ENCODE data around the gene DNAJC13.

DNA sequence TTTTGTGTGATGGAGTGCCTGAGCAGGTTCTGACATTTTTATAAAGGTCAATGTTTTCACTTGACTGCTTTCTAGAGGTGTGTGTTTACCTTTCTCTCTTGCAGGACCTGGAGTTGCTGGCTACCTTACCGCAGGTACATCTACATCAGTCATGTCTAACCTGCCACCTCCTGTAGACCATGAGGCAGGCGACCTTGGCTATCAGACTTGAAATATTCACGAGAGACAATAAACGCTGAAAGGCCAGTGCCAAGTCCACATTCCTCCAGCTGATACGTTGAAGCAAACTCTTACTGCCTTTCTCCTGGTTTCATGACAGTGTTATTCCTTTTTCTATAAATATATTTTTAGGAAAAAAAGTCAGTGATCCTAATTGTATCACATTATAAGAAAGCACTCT lies 120.8 kb downstream of the DNAJC13 start:
- TF ChIP-seq, protein P1, sequence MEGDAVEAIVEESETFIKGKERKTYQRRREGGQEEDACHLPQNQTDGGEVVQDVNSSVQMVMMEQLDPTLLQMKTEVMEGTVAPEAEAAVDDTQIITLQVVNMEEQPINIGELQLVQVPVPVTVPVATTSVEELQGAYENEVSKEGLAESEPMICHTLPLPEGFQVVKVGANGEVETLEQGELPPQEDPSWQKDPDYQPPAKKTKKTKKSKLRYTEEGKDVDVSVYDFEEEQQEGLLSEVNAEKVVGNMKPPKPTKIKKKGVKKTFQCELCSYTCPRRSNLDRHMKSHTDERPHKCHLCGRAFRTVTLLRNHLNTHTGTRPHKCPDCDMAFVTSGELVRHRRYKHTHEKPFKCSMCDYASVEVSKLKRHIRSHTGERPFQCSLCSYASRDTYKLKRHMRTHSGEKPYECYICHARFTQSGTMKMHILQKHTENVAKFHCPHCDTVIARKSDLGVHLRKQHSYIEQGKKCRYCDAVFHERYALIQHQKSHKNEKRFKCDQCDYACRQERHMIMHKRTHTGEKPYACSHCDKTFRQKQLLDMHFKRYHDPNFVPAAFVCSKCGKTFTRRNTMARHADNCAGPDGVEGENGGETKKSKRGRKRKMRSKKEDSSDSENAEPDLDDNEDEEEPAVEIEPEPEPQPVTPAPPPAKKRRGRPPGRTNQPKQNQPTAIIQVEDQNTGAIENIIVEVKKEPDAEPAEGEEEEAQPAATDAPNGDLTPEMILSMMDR (IDR thresholded peaks at IDR 0.05) = no peak
- TF ChIP-seq, protein P2, sequence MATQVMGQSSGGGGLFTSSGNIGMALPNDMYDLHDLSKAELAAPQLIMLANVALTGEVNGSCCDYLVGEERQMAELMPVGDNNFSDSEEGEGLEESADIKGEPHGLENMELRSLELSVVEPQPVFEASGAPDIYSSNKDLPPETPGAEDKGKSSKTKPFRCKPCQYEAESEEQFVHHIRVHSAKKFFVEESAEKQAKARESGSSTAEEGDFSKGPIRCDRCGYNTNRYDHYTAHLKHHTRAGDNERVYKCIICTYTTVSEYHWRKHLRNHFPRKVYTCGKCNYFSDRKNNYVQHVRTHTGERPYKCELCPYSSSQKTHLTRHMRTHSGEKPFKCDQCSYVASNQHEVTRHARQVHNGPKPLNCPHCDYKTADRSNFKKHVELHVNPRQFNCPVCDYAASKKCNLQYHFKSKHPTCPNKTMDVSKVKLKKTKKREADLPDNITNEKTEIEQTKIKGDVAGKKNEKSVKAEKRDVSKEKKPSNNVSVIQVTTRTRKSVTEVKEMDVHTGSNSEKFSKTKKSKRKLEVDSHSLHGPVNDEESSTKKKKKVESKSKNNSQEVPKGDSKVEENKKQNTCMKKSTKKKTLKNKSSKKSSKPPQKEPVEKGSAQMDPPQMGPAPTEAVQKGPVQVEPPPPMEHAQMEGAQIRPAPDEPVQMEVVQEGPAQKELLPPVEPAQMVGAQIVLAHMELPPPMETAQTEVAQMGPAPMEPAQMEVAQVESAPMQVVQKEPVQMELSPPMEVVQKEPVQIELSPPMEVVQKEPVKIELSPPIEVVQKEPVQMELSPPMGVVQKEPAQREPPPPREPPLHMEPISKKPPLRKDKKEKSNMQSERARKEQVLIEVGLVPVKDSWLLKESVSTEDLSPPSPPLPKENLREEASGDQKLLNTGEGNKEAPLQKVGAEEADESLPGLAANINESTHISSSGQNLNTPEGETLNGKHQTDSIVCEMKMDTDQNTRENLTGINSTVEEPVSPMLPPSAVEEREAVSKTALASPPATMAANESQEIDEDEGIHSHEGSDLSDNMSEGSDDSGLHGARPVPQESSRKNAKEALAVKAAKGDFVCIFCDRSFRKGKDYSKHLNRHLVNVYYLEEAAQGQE (IDR thresholded peaks at IDR 0.05) = no peak
- TF ChIP-seq FOXS1 (CRISPR knock-in tag; IDR thresholded peaks at IDR 0.05) = no peak
- no peak for TF ChIP-seq SREBF2 (IDR thresholded peaks at IDR 0.05)
- no peak for TF ChIP-seq POLR2A (IDR thresholded peaks at IDR 0.05; ENCODE audit: low read length)
- no peak for TF ChIP-seq RAD21 (conservative IDR thresholded peaks at IDR 0.05 in 1 of 2, IDR thresholded peaks at IDR 0.05 in 1 of 2)
- no peak for TF ChIP-seq BHLHE40 (IDR thresholded peaks at IDR 0.05; ENCODE audit: low read depth, low read length)
- TF ChIP-seq, protein P3, sequence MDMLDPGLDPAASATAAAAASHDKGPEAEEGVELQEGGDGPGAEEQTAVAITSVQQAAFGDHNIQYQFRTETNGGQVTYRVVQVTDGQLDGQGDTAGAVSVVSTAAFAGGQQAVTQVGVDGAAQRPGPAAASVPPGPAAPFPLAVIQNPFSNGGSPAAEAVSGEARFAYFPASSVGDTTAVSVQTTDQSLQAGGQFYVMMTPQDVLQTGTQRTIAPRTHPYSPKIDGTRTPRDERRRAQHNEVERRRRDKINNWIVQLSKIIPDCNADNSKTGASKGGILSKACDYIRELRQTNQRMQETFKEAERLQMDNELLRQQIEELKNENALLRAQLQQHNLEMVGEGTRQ (IDR thresholded peaks at IDR 0.05) = no peak
- TF ChIP-seq, protein P4, sequence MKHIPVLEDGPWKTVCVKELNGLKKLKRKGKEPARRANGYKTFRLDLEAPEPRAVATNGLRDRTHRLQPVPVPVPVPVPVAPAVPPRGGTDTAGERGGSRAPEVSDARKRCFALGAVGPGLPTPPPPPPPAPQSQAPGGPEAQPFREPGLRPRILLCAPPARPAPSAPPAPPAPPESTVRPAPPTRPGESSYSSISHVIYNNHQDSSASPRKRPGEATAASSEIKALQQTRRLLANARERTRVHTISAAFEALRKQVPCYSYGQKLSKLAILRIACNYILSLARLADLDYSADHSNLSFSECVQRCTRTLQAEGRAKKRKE (CRISPR knock-in tag; IDR thresholded peaks at IDR 0.05; ENCODE audit: low read depth) = no peak
- no peak for TF ChIP-seq RCOR1 (IDR thresholded peaks at IDR 0.05; ENCODE audit: low read depth, low read length)
